Stimulated activated CD8-positive, alpha-beta memory T cell treated with anti-CD3 and anti-CD28 coated beads, Interleukin-2, amount 100 ng/mL, for 1 hour (primary cell): Measurements from ENCODE around the gene SKI.

ENCODE experiments used
- DNase-seq, 2 donors: peaks; one replicate each; pipeline ENCODE4 v3.0.0-alpha.2; 2020; ENCODE audit warnings: low read depth in 2 of 2

Gene SKI

DNA sequence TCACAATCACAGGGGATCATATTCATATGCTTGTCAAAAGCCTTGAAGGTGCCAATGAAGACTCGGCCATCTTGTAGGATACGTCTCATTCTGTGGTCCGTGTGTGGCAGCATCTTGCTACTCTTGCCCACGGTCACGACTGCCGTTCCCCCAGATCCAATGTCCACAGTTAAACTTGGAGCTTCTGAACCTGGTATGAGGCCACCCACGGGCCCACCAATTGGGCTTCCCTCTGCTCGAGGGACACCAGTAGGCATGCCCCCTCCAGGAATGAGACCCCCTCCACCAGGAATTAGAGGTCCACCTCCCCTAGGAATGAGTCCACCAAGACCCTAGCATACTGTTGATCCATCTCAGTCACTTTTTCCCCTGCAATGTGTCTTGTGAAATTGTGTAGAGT, 123.6 kb downstream of the SKI start:
- no peak for DNase-seq

DNA sequence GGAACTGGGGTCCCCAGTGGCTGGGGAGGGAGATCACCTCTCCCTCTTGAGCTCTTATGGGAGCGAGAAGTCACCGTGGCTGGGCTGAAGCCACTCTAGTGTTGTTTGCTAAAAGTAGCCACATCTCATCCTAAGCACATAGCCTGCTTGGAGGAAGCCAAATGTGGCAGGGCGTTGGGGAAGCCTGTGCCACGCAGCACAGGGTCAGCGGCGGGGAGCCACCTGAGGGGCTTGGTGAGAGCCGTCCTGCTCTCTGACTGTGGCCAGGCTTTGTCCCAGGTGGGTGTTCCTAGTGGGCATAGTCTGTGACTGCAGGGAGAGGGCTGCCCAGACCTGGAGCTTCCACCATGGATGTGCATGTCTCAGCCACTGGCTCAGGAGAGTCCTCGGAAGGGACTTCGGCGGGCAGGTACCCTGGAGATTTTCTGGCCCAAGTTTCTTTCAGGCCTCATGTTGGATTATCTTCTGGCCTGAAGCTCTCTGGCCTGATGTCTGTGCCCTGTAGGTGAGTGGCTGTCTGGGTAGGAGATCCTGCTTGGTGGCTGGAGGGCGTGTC, 124.3 kb downstream of the SKI start:
- no peak for DNase-seq

DNA sequence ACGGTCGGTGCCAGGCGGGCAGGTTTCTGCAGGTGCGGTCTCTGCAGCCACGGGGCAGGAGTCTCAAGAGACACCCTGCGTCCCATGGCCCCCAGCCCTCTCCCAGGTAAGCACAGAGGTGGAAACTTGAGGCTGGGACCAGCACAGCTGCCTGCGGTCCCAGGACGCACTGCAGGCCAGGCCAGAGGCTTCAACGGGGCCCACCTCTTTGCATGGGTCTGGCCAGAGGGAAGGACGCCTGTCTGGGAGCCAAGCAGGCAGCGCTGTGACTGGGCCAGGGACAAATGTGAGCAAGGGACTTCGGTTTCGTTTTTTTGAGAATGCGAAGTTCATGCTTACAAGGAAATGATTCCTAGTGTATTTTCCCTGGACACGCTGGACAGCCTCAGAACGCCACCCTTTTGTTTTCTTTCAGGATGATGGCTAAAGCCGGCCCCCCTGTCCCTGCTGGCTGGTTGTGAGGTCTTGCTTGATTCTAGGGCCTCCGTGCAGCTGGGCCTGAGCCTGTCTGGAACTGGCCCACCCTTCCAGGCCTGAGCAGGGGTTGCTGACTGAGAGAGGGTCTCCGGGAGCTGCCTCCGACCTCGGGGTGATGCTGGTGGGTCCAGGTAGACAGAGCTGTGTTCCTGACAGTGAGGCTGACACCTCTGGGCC, 124.9 kb downstream of the SKI start:
- DNase-seq, result no peak

DNA sequence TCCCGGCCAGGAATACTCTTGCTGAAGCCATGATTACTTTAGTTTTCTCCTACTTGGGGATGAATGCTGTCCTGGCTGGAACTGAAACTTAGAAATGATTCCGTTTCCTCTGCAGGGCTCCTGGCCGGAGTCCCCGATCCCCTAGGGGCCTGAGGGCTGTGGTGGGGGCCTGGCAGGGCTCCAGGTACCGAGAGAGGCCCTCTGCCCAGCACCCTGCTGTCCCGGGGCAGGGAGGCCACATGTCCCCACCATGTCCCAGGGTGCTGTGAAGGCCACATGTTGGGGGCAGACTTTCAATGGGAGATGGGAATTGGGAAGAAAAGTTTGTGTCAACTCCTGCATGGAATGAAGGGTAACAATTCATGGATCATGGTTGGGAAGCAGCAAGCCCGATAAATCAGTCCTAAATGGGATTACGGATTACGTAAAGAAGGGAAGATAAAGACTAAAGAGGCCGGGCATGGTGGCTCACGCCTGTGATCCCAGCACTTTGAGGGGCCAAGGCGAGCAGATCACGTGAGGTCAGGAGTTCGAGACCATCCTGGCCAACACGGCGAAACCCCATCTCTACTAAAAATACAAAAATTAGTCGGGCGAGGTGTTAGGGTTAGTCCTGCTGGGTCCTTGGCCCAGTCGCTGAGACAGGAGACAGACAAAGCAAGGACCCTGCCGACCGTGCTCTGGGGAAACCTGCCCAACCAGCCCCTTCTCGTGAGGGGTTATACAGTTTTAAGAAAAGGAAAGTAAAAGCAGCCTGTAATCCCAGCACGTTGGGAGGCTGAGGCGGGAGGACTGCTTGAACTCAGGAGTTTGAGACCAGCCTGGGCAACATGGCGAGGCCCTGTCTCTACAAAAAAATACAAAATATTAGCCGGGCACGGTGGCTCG, 125.7 kb downstream of the SKI start:
- DNase-seq, result no peak

DNA sequence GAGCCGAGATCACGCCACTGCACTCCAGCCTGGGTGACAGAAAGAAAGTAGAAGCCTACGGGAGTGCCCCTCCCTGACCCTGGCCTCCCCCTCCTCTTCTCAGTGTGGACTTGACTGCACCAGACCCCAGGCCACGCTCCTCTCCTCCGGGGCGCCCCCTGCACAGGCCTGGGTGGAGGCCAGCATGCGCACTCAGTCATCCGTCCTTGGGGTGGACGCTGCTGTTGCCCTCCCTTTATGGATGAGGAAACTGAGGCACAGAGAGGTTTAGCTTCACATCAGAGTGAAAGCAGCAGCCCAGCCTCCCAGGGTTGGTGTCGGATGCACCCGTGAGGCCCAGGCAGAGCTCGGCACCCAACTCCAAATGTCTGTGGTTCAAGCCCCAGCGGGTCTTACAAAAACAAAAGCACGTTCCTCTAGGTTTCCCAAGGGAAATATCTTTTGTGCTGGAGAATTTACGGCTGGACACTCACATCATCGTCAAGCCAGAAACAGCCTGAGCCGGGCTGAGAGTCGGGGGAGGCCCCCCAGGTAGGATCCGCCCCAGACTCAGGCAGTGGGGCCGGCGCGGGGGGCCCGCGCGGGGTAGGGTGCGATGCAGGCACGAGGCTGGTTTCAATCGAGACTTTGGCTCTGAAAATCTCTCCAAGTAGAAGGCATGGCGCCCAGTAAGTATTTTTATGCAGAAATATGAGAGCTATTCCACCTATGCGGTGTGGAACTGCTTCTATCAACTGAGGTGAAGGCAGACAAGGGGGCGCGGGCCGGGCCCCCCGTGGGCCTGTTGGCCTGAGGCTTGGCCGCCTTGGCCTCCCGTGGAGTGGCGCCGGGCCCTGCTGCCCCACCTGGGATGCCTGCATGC, 126.6 kb downstream of the SKI start:
- DNase-seq, result no peak

DNA sequence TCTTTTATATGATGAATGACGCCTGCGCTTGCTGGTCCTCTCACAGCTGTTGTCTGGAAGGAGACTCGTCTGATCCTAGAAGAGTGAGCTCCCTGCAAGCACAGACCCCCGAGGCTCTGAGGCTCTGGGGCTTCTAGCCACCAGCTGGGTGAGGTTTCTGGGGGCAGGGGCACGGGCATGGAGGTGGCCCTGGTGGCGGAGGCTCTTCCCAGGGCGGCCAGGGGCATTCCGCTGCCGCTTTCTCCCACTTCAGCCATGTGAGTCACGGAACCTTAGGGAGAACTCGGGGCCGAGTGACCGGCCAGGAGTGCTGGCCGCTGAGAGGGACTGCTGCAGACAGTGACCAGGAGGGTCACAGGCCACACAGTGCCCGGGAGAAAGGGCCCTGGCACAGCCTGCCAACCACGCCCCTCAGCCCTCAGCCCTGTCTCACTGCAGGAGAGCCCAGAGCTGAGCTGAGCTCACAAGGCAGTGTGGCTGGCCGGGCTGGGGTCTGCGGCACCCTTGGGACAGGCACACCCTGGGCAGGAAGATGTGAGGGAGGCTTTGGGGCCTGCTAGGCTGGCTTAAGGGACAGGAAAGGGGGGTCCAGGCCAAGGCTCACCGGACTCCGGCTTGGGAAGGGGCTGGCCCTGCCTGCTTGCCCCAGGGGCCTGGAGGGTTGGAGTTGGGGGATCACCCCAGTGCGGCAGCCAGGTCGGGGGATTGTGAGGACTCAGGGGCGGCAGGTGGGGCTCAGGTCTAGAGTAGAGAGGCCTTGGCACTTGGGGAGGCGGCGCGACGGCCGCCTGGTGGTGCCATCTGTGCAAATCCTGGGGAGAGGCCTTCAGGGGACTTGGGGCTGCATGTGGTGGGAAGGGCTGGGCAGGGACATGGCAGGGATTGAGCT, 127.5 kb downstream of the SKI start:
- no peak for DNase-seq

DNA sequence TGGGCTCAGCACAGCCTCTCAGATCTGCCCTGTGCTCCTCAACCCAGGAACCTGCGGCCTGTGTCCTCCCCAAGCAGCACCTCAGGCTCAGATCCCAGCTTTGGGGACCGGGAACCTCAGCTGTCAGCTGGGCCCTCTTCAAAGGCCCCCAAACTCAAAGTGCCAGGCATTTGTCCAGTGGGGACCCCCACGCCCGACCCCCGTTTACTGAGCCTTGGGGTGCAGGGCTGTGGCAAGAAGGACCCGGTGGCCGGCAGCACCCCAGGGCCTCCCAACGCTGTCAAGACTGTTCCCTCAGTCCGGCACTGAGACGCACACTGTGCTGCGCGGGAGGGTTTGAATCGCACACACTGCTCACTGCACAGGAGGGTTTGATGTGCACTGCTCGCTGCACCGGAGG, 128.3 kb downstream of the SKI start:
- no peak for DNase-seq

DNA sequence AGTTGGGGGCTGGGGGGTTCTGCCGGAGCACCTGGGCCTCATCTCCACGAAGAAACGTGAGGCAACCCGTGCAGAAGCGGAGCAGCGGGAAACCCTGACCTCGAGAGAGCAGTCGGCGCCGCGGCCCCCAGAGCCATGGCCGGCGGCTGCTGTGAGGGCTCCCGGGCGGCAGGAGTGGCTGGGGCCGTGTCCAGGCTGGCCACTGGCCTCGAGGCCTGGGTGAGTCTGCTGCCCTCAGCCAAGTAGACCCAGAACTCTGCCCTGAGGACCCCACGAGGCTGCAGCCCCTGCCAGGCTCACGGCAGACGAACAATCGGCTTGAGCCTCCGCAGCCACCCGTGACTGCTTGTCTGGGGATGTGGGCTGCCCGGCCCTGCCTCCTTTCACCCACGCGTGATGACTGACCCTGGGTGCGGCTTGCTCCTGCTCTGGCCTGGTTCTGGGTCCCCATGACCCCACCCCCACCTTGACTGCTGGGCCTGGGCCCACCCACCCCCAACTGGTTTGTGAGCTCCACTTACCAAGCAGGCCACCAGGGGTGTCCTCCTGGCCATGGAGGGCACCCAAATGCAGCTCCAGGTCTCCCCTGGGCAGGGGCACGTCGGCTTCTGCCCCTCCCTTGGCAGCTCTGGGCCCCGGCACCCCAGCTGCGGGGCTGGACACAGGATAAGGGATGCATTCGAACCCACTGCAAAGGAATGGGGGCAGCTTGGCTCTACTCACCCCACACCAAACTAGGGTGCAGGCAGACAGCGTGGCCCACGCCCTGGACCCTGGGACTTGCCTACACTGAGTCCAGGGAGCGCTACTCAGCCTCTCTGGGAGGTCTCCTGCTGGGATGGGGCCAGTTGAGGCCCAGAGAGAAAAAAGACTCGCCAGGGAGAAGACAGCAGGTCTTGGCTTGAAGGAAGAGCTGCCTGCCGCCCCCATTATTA, 129.1 kb downstream of the SKI start:
- DNase-seq, result no peak

DNA sequence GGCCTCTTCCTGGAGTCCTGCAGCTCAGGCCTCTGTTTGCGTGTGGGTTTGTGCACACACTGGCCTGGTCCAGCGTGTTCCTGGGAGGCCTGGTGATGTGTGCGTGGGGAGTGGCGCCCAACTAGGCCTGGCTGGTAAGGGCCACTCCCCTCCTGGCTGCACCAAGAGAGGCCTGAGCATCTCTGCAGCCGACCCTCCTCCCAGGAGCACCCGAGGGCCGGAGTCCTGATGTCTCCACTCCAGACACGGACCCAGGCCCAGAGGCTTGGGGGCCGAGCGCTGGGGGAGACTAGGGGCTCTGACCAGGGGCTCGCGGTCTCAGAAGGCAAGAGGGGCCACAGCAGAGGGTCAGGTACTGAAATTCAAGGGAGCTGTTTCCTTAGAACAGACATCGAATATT, 130.0 kb downstream of the SKI start:
- no peak for DNase-seq

DNA sequence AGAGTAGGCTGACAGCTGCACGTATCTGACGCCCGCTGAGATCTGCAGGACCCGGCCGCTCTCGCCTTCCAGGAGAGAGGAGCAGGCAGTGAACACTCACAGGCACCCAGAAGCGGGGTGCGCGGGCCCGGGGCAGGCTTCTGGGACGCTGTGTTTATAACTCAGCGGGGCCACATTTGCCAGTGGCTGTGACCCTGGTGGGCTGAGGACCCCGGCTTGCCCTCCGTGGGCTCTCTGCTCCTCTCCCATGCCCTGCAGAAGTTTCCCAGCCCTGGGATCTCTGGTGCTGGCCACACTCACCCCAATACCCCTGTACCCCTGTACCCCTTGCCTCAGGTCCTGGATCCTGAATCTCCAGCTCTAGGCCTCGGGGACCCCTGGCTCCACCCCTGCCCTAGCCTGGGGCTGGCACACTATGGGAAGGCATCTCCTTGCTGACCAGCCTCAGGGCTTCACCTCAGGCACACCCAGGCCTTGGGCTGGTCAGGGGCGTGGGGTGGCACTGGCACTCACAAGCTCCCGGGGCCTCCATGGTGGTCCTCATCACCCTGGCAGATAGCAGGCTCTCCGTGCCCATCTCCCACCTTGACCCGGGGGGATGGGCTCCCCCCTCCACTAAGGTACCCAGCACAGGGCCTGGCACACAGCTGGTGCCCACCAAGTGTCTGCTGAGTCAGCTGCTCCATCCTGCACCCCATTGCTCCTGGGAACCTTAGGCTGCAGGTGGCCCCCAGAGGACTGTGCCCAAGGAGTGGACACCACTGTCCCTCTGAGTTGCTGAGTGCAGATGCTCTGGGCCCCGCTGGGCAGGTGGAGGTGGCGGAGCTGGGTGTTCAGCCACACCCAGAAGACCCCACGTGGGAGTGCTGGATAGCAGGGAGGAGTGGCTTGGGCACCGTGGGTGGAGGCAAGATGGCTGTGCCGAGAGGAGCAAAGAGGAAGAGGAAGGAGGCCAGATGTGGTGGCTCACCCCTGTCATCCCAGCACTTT, 130.8 kb downstream of the SKI start:
- no peak for DNase-seq
